GM23248 (cell line): ENCODE results near the gene SLC36A3. TPM values are rescaled to one million over a fixed set of nuclear protein-coding genes. Genes with fewer than 3 reads are reported as not detected.

Experiments
- DNase-seq: peaks from one replicate; pipeline ENCODE4 v3.0.0-alpha.2; 2015
- H2AFZ ChIP-seq: fragments of 200-600 bp; sonication (generic); 2 replicates; pipeline ENCODE4 v1.6.1; 2016; ENCODE audit warnings: antibody characterized with exemption
- H3F3A ChIP-seq: fragments of 200-600 bp; sonication (generic); 2 replicates; pipeline ENCODE4 v1.6.1; 2016; ENCODE audit warnings: mild to moderate bottlenecking, antibody characterized with exemption, mixed run types; ENCODE audit not compliant: insufficient read depth
- H3K27ac ChIP-seq: fragments of 200-600 bp; sonication (generic); 2 replicates; pipeline ENCODE4 v1.5.1; 2016; ENCODE audit warnings: mild to moderate bottlenecking
- H3K27me3 ChIP-seq: fragments of 200-600 bp; sonication (generic); replicated peaks from 2 replicates; pipeline ENCODE4 v1.6.1; 2016; ENCODE audit warnings: mild to moderate bottlenecking; ENCODE audit not compliant: insufficient read depth
- H3K36me3 ChIP-seq: fragments of 200-600 bp; sonication (generic); 2 replicates; pipeline ENCODE4 v1.6.1; 2016; ENCODE audit warnings: low read depth, mild to moderate bottlenecking
- H3K4me1 ChIP-seq: fragments of 200-600 bp; sonication (generic); 2 replicates; pipeline ENCODE4 v1.6.1; 2016; ENCODE audit warnings: mild to moderate bottlenecking; ENCODE audit not compliant: insufficient read depth
- H3K4me2 ChIP-seq: fragments of 200-600 bp; sonication (generic); one replicate; pipeline ENCODE4 v1.6.1; 2016; ENCODE audit warnings: mild to moderate bottlenecking; ENCODE audit not compliant: unreplicated experiment
- H3K4me3 ChIP-seq: fragments of 200-600 bp; sonication (generic); 2 replicates; pipeline ENCODE4 v1.5.1; 2016; ENCODE audit warnings: mild to moderate bottlenecking
- H3K79me2 ChIP-seq: fragments of 200-600 bp; sonication (generic); 2 replicates; pipeline ENCODE4 v1.6.1; 2016; ENCODE audit warnings: mild to moderate bottlenecking; ENCODE audit not compliant: insufficient read depth
- H3K9ac ChIP-seq: fragments of 200-600 bp; sonication (generic); 2 replicates; pipeline ENCODE4 v1.6.1; 2016; ENCODE audit warnings: mild to moderate bottlenecking
- H3K9me2 ChIP-seq: fragments of 200-600 bp; sonication (generic); 2 replicates; pipeline ENCODE4 v1.6.1; 2016; ENCODE audit warnings: mixed run types, mild to moderate bottlenecking, moderate library complexity; ENCODE audit not compliant: insufficient read depth
- H3K9me3 ChIP-seq: fragments of 200-600 bp; sonication (generic); one replicate; pipeline ENCODE4 v1.6.1; 2017; ENCODE audit warnings: low read depth
- H4K20me1 ChIP-seq: fragments of 200-600 bp; sonication (generic); 2 replicates; pipeline ENCODE4 v1.6.0; 2016; ENCODE audit not compliant: insufficient read depth
- EZH2 ChIP-seq: fragments of 200-600 bp; sonication (generic); IDR thresholded peaks from 2 replicates; pipeline ENCODE4 v1.6.1; 2018; ENCODE audit warnings: antibody characterized with exemption, mild to moderate bottlenecking; ENCODE audit not compliant: insufficient read depth, poor library complexity, severe bottlenecking
- EZH2phosphoT487 ChIP-seq: fragments of 200-600 bp; sonication (generic); IDR thresholded peaks from 2 replicates; pipeline ENCODE4 v1.6.1; 2018; ENCODE audit warnings: antibody characterized with exemption, moderate library complexity, mild to moderate bottlenecking, low read depth; ENCODE audit not compliant: insufficient read depth
- WGBS, 2 experiments: methylation state at CpG; one replicate each; pipeline ENCODE4 v1.1.6; 2015 to 2017; ENCODE audit warnings: low lambda C conversion rate in 2 of 2, low coverage in 1 of 2; ENCODE audit errors: missing lambda C conversion rate in 2 of 2; 5-methylcytosine and 5-hydroxymethylcytosine counted together
- in situ Hi-C: fragments of 300-500 bp; cut with MboI; formaldehyde crosslinking; loops from 2 replicates; pipeline ENCODE4 v1.15.0; 2020
- polyA plus RNA-seq: library from polyadenylated mRNA; unstranded; fragments of >200 nt; fragmentation: Nextera tagmentation; extraction: Ambion mirVana; gene quantifications from 2 replicates; pipeline ENCODE4 v1.2.1, GENCODE V29; 2016
- total RNA-seq: library from RNA; depleted of rRNA; stranded (reverse); fragments of >200 nt; shearing (Covaris generic); gene quantifications from 2 replicates; pipeline ENCODE4 v1.2.3, GENCODE V29; 2014

SLC36A3 gene
- total and polyA plus RNA-seq, 2 experiments from 2014 or later: not detected

DNA sequence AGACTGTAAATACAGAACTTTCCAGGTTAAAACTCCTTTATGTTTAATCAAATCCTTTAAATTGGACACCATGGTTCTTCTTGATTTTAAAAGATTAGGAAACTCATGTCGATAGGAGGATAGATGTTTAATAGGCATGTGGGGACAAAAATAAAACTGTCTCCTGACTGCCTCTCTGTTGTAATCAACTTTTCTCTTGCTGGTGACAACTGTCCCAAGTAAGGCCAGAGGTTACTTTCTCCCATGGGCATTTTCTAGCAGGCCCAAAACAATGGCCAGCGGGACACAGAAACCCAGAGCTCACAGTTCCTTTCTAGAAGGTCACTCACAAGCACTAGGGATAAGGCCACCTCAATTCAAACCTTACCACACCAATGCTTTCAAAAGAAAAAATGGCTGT lies 29.3 kb upstream of the SLC36A3 start:
- H4K20me1 ChIP-seq: no peaks in the 10 kb centered on the region
- no peak overlapping the region for H3K4me3 ChIP-seq
- in situ Hi-C loops: no loop called here
- H3K9ac ChIP-seq: no peak overlapping the region
- no peaks in the 10 kb centered on the region for H3K4me1 ChIP-seq
- no peaks in the 10 kb centered on the region for H3K79me2 ChIP-seq
- DNase-seq: no peak
- no peak overlapping the region for H2AFZ ChIP-seq
- no peaks in the 10 kb centered on the region for H3K36me3 ChIP-seq
- H3K27ac ChIP-seq: no peak overlapping the region
- peaks cover 15% of the 10 kb centered on the region for H3K27me3 ChIP-seq
- no peaks in the 10 kb centered on the region for H3F3A ChIP-seq
- no peak for TF ChIP-seq EZH2
- TF ChIP-seq EZH2phosphoT487: no peak
- 65 to 74% methylated on average over 2 of the region's 2 CpGs for WGBS, 2 experiments
- no peaks in the 10 kb centered on the region for H3K9me2 ChIP-seq
- no peak overlapping the region for H3K4me2 ChIP-seq
- H3K9me3 ChIP-seq: no peaks in the 10 kb centered on the region

DNA sequence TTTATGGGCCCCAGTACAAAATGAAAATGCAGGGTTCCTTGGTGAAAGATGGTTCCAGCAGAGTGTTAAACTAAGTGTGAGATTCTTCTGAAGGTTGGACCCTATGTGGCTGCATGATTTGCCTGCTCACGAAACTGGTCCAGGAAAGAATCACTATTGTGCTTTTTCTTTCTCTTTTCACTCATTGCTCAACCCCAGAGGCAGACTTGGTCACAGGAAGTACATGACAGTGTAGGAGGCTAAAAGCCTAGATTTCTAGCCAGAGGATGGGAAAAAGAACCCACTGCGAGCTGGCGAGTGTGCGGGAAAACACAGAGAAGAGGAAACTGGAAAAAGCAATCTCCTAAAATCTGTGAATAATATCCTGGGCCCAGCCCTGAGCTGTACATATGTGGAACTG lies 25.2 kb upstream of the SLC36A3 start:
- no peak overlapping the region for H3K27ac ChIP-seq
- H2AFZ ChIP-seq: no peak overlapping the region
- H3K9me2 ChIP-seq: no peaks in the 10 kb centered on the region
- DNase-seq: no peak
- in situ Hi-C loops: no loop called here
- no peaks in the 10 kb centered on the region for H3K36me3 ChIP-seq
- H3K9me3 ChIP-seq: no peaks in the 10 kb centered on the region
- H3K9ac ChIP-seq: no peak overlapping the region
- 8% methylated on average over 4 of the region's 4 CpGs for WGBS, 2 experiments
- H3K27me3 ChIP-seq: peaks cover 12% of the 10 kb centered on the region
- H3K4me2 ChIP-seq: no peak overlapping the region
- H3K4me3 ChIP-seq: no peak overlapping the region
- TF ChIP-seq EZH2phosphoT487 (no peak), EZH2 (no peak)
- no peaks in the 10 kb centered on the region for H4K20me1 ChIP-seq
- no peaks in the 10 kb centered on the region for H3F3A ChIP-seq
- no peaks in the 10 kb centered on the region for H3K4me1 ChIP-seq
- H3K79me2 ChIP-seq: no peaks in the 10 kb centered on the region

DNA sequence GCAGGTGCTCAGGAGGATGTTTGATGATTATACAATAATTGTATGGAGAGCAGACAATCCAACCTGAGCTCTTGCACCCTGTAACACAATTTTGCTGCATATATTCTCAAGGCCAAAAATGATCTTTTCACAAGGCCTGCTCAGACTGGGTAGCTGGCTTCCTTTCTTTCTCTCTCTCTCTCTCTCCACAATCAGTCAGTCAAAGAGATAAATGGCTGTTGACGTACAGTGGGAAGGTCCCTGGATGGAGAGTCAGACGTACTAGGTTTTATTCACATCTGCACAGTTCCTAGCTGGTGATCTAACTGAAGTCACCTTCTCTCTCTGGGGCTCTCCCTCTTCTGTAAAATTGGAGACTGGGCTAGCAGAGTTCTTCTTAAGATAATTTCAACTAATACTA lies 24.0 kb upstream of the SLC36A3 start:
- TF ChIP-seq EZH2phosphoT487 (no peak), EZH2 (no peak)
- Histone ChIP-seq H3K27ac (no peak overlapping the region), H3K4me1 (no peaks in the 10 kb centered on the region), H2AFZ (no peak overlapping the region), H3K79me2 (no peaks in the 10 kb centered on the region), H4K20me1 (no peaks in the 10 kb centered on the region), H3K9me2 (no peaks in the 10 kb centered on the region), H3K9me3 (no peaks in the 10 kb centered on the region), H3K27me3 (peaks cover 12% of the 10 kb centered on the region), H3K9ac (no peak overlapping the region), H3K36me3 (no peaks in the 10 kb centered on the region), H3K4me2 (no peak overlapping the region), H3K4me3 (no peak overlapping the region), H3F3A (no peaks in the 10 kb centered on the region)
- no peak for DNase-seq
- 31 to 57% methylated on average over 2 of the region's 2 CpGs for WGBS, 2 experiments
- in situ Hi-C loops: no loop called here

DNA sequence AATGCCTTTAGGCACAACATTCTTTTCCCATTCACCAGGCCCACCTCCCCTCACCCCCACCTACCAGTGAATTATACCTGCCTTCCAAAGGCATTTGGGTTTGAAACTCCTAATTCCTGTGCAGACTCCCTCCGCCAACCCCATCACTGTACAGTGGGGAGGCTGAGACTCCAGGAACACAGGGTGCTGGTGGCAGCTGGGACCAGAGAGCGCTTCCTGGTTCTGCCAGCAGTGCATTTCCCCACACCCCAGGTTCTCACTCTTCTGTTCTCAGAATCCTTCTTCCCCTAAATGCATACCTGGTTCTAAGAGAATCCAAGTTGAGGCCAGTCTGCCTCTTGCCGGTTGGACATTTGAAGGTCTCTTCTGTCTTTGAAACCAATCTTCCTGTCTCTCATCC lies 22.7 kb upstream of the SLC36A3 start:
- Histone ChIP-seq H3K4me3 (no peak overlapping the region), H3K4me1 (no peaks in the 10 kb centered on the region), H3K9ac (no peak overlapping the region), H3K79me2 (no peaks in the 10 kb centered on the region), H4K20me1 (no peaks in the 10 kb centered on the region), H3F3A (no peaks in the 10 kb centered on the region), H3K4me2 (no peak overlapping the region), H3K9me3 (no peaks in the 10 kb centered on the region), H2AFZ (no peak overlapping the region), H3K27ac (no peak overlapping the region), H3K9me2 (no peaks in the 10 kb centered on the region), H3K27me3 (peaks cover 9% of the 10 kb centered on the region), H3K36me3 (no peaks in the 10 kb centered on the region)
- 58 to 63% methylated on average over 3 of the region's 3 CpGs for WGBS, 2 experiments
- DNase-seq: no peak
- in situ Hi-C loops: no loop called here
- TF ChIP-seq EZH2phosphoT487: no peak
- TF ChIP-seq EZH2: no peak

DNA sequence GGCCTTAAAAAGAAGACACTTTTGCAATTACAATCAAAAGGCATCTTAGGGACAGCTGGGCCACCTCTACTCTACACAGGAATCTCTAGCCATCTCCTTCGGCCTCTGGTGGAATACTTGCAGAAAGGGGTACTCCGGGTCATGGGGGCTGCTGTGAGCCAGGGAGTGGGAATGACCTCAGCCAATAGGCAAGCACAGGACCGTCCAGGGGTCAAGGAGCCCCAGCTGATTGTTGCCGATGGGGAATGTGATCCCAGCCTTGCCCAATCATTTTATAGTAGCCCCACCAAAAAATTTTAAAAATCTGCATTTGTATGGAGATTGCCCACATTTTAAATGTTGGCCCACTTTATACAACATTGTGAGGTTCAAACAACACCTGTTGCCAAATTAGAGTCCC lies 16.9 kb upstream of the SLC36A3 start:
- 44 to 55% methylated on average over 4 of the region's 4 CpGs for WGBS, 2 experiments
- H3K79me2 ChIP-seq: no peaks in the 10 kb centered on the region
- no peaks in the 10 kb centered on the region for H4K20me1 ChIP-seq
- H3K9me3 ChIP-seq: no peaks in the 10 kb centered on the region
- no peak for DNase-seq
- H3K9ac ChIP-seq: no peak overlapping the region
- H3K4me2 ChIP-seq: no peak overlapping the region
- H3K4me1 ChIP-seq: no peaks in the 10 kb centered on the region
- in situ Hi-C loops: no loop called here
- H3K27me3 ChIP-seq: 0 out of 2 replicates have a peak, but pooled peaks cover 4% of the 10 kb centered on the region
- H3K36me3 ChIP-seq: no peaks in the 10 kb centered on the region
- no peak overlapping the region for H3K27ac ChIP-seq
- TF ChIP-seq EZH2phosphoT487: no peak
- TF ChIP-seq EZH2: no peak
- H3F3A ChIP-seq: no peaks in the 10 kb centered on the region
- H3K4me3 ChIP-seq: no peak overlapping the region
- no peak overlapping the region for H2AFZ ChIP-seq
- H3K9me2 ChIP-seq: no peaks in the 10 kb centered on the region
